Measurements from ENCODE around the gene ERBB3.

The ERBB3 gene

DNA sequence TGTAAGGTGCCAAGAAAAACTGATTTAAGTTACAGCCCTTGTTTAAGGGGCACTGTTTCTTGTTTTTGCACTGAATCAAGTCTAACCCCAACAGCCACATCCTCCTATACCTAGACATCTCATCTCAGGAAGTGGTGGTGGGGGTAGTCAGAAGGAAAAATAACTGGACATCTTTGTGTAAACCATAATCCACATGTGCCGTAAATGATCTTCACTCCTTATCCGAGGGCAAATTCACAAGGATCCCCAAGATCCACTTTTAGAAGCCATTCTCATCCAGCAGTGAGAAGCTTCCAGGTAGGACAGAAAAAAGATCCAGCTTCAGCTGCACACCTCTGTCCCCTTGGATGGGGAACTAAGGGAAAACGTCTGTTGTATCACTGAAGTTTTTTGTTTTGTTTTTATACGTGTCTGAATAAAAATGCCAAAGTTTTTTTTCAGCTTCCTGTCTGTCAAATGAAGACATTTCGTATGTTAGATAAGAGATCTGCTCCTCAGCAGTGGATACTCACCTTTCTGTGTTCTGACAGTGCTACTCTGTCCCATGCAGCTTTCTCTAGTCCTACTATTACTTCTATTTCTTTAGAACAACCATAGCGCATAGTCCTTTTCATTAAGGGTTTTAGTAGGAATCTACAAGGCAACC is 23.2 kb downstream of the ERBB3 start:
- Histone ChIP-seq H3K27me3 (ENCODE audit: control insufficient read depth, low read length) (peaks cover 4% of the 10 kb centered on the region; the same call in 1 of the 2 replicates), H3K27ac (ENCODE audit: low read depth, low read length) (peak overlapping the region; percentile 49), H3F3A (ENCODE audit: control insufficient read depth, insufficient read depth) (peaks cover 19% of the 10 kb centered on the region), H4K20me1 (ENCODE audit: control insufficient read depth, insufficient read depth, low read depth, low read length) (peaks cover 15% of the 10 kb centered on the region), H3K4me3 (ENCODE audit: low read length) (peak overlapping the region; percentile 100), H3K4me2 (ENCODE audit: low read length) (peak overlapping the region; percentile 77), H3K36me3 (ENCODE audit: control insufficient read depth, low read length) (peaks cover 38% of the 10 kb centered on the region), H3K79me2 (ENCODE audit: control insufficient read depth, low read length) (peaks cover 49% of the 10 kb centered on the region), H3K9me3 (ENCODE audit: control insufficient read depth, insufficient read depth, low read length) (no peaks in the 10 kb centered on the region), H3K9me2 (replicated peaks; ENCODE audit: control insufficient read depth, low read length) (no peaks in the 10 kb centered on the region), H3K4me1 (ENCODE audit: control insufficient read depth, low read length) (peaks cover 28% of the 10 kb centered on the region)
- no peak for TF ChIP-seq EZH2phosphoT487 (IDR thresholded peaks at IDR 0.05; ENCODE audit: borderline replicate concordance, low read length)
- TF ChIP-seq, protein P1, sequence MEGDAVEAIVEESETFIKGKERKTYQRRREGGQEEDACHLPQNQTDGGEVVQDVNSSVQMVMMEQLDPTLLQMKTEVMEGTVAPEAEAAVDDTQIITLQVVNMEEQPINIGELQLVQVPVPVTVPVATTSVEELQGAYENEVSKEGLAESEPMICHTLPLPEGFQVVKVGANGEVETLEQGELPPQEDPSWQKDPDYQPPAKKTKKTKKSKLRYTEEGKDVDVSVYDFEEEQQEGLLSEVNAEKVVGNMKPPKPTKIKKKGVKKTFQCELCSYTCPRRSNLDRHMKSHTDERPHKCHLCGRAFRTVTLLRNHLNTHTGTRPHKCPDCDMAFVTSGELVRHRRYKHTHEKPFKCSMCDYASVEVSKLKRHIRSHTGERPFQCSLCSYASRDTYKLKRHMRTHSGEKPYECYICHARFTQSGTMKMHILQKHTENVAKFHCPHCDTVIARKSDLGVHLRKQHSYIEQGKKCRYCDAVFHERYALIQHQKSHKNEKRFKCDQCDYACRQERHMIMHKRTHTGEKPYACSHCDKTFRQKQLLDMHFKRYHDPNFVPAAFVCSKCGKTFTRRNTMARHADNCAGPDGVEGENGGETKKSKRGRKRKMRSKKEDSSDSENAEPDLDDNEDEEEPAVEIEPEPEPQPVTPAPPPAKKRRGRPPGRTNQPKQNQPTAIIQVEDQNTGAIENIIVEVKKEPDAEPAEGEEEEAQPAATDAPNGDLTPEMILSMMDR (IDR thresholded peaks at IDR 0.05; ENCODE audit: low read depth, low read length, poor library complexity, severe bottlenecking) = no peak

DNA sequence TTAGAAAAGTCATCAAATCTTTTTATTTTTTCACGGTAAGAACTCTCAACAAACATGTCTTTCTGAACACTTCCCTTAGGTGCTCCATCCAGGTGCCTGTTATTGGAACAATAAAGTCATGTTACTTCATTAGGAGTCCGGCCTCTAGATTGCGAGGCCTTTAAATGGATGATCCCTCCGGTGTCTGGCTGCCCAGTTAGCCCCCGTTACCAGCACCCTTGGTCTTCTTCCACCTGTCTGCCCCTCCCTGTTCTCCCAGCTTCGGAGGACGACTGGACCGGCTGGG is 23.8 kb downstream of the ERBB3 start:
- no peaks in the 10 kb centered on the region for H3K9me2 ChIP-seq (replicated peaks; ENCODE audit: control insufficient read depth, low read length)
- H3K27ac ChIP-seq (ENCODE audit: low read depth, low read length) = peak overlapping the region; percentile 49
- peak overlapping the region; percentile 77 for H3K4me2 ChIP-seq (ENCODE audit: low read length)
- peaks cover 15% of the 10 kb centered on the region for H4K20me1 ChIP-seq (ENCODE audit: control insufficient read depth, insufficient read depth, low read depth, low read length)
- peaks cover 54% of the 10 kb centered on the region for H3K79me2 ChIP-seq (ENCODE audit: control insufficient read depth, low read length)
- peaks cover 44% of the 10 kb centered on the region for H3K36me3 ChIP-seq (ENCODE audit: control insufficient read depth, low read length)
- H3K9me3 ChIP-seq (ENCODE audit: control insufficient read depth, insufficient read depth, low read length) = no peaks in the 10 kb centered on the region
- no peak for TF ChIP-seq EZH2phosphoT487 (IDR thresholded peaks at IDR 0.05; ENCODE audit: borderline replicate concordance, low read length)
- TF ChIP-seq, protein P1 (IDR thresholded peaks at IDR 0.05; ENCODE audit: low read depth, low read length, poor library complexity, severe bottlenecking) = no peak
- H3K27me3 ChIP-seq (ENCODE audit: control insufficient read depth, low read length) = peaks cover 4% of the 10 kb centered on the region; the same call in 1 of the 2 replicates
- H3K4me1 ChIP-seq (ENCODE audit: control insufficient read depth, low read length) = peaks cover 28% of the 10 kb centered on the region
- peaks cover 24% of the 10 kb centered on the region for H3F3A ChIP-seq (ENCODE audit: control insufficient read depth, insufficient read depth)
- H3K4me3 ChIP-seq (ENCODE audit: low read length) = peak overlapping the region; percentile 100

DNA sequence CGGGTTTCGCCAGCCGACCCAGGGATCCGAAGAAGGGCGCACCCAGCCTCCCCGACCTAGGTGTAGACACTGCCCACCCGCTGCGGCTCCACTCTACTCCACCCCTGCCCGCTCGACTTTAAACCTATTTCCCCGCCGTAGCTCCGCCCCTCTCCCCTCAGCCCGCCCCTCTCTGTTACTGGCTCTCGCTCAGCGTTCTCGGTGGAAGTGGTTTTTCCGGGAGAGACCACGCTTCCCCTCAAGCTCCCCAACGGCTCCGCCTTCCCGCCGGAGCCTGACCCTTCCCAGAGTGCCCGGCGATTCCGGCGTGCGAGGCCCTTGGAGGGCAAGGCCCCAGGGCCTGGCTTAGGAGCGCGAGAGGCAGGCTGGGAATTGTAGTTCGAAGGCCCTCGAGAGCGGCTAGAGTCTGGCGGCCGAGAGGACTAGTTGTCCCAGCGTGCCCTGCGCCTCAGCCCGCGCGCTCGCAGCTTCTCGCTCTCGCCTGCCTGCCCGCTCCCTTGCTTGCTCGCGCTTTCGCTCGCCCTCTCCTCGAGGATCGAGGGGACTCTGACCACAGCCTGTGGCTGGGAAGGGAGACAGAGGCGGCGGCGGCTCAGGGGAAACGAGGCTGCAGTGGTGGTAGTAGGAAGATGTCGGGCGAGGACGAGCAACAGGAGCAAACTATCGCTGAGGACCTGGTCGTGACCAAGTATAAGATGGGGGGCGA is 24.3 kb downstream of the ERBB3 start, which contains the start of gene PA2G4:
TSS of gene PA2G4 (plus strand) at position 451 of the 706 bp plus-strand sequence. CDS start at position 630, 179 bp downstream.
- peak within 1 kb of the TSS; percentile 78 for H3K27ac ChIP-seq (ENCODE audit: low read depth, low read length)
- peaks cover 54% of the 10 kb centered on the region for H3K79me2 ChIP-seq (ENCODE audit: control insufficient read depth, low read length)
- peak within 1 kb of the TSS; percentile 77 for H3K4me2 ChIP-seq (ENCODE audit: low read length)
- H3K9me3 ChIP-seq (ENCODE audit: control insufficient read depth, insufficient read depth, low read length) = no peaks in the 10 kb centered on the region
- H4K20me1 ChIP-seq (ENCODE audit: control insufficient read depth, insufficient read depth, low read depth, low read length) = peaks cover 15% of the 10 kb centered on the region
- H3F3A ChIP-seq (ENCODE audit: control insufficient read depth, insufficient read depth) = peaks cover 24% of the 10 kb centered on the region
- peak within 1 kb of the TSS; percentile 100 for H3K4me3 ChIP-seq (ENCODE audit: low read length)
- peaks cover 49% of the 10 kb centered on the region for H3K36me3 ChIP-seq (ENCODE audit: control insufficient read depth, low read length)
- H3K27me3 ChIP-seq (ENCODE audit: control insufficient read depth, low read length) = peaks cover 4% of the 10 kb centered on the region; the same call in 1 of the 2 replicates
- H3K9me2 ChIP-seq (replicated peaks; ENCODE audit: control insufficient read depth, low read length) = no peaks in the 10 kb centered on the region
- TF ChIP-seq EZH2phosphoT487 (IDR thresholded peaks at IDR 0.05; ENCODE audit: borderline replicate concordance, low read length) = no peak
- TF ChIP-seq, protein P1 (IDR thresholded peaks at IDR 0.05; ENCODE audit: low read depth, low read length, poor library complexity, severe bottlenecking) = no peak
- peaks cover 28% of the 10 kb centered on the region for H3K4me1 ChIP-seq (ENCODE audit: control insufficient read depth, low read length)

Measured in DOHH2 (cell line).